ENCODE measurements around the gene MYOD1.

Gene MYOD1

GRCh38 chr11:17751558-17751957 is 32.2 kb downstream of the MYOD1 start:
- no peak for DNase-seq

- DNase-seq = no peak
Observed at GRCh38 chr11:17752144-17752543, 32.8 kb downstream of the MYOD1 start.

- no peak for DNase-seq
Observed at GRCh38 chr11:17753153-17753552, 33.8 kb downstream of the MYOD1 start.

GRCh38 chr11:17753641-17754040 is 34.3 kb downstream of the MYOD1 start:
- no peak for DNase-seq

DNA sequence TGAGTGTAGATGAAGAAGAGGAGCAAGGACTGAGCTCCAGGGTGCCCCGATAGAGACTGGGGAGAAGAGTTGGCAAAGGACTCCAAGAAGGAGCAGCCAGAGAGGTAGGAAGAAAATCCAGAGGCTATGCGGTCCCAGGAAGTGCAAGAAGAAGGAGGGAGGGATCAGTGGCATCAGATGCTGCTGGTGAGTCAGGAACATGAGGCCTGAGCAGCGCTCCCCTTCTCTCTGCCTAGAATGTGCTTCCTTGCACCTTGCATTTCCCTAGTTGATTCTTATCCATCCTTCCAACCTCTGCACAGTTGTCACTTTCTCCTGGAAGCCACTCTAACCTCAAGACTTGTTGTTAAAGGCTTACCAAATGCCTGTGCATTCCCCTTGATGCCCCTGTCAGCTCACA is 36.5 kb downstream of the MYOD1 start:
- no peak for DNase-seq

DNA sequence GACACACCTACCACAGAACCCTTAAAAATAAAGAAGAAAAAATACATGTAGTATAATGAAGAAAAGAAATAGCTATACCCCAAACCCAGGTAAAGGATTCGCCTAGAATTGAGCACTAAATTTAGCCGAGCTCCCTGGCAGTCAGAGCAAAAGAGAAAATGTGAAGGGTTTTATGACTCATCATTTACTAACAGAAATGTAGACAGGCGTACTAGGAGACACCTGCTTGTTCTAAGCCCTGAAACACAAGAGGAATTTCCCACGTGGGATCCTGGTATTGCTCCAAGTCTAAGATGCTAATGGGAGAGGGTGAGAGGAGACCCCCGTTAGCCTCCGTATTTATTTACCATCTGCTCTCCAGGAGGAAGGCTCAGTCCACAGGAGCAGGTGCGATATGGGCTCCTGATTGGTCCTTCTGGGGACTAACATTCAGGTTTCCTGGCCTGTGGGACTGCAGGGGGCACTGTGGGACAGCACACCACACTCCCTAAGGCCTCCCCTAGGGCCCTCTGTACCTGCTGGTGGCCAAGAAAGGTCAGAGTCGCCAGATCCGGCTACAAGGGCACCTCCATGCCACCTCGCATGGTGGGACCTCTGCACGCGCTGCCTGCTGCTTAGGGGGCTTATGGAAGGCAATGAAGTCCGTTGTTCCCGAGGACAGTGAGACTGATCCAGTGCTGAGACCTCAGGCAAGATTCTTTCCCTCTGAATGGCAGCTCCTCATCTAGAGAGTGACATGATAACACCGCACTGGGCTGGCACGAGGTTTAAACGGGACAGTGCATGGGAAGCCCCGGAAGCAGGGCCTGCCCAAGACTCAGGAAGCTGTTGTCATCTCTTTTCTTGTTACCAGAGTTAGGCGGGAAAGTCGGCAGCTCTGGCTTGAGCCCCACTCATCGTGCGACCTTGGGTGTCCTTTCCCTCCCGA is 41.0 kb downstream of the MYOD1 start:
- DNase-seq = peak; percentile 42

GRCh38 chr11:17762309-17762974 is 43.1 kb downstream of the MYOD1 start:
- DNase-seq = no peak

- DNase-seq = no peak
Observed at GRCh38 chr11:17763244-17763643, 43.9 kb downstream of the MYOD1 start.

- no peak for DNase-seq
Observed at GRCh38 chr11:17763703-17764102, 44.3 kb downstream of the MYOD1 start.

GRCh38 chr11:17764446-17765218 is 45.3 kb downstream of the MYOD1 start:
- DNase-seq = no peak

GRCh38 chr11:17765356-17766072 is 46.1 kb downstream of the MYOD1 start:
- DNase-seq = no peak

- no peak for DNase-seq
Observed at GRCh38 chr11:17766073-17766359, 46.6 kb downstream of the MYOD1 start.

DNA sequence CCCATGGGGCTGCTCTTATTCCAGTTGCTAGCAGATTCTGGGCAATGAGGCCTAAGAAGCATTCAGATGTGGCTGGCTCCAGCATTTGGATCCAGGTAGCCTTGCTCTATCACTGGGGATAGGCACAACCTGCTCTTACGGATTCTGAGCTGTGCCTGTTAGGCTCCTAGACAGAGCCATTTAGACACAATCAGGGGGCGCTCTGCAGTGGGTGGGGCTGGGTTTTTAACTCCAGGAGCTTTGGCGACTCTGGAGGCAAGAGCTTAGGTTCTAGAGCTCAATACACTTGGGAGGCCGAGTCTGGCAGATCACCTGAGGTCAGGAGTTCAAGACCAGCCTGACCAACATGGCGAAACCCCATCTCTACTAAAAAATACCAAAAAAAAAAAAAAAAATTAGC is 47.2 kb downstream of the MYOD1 start:
- DNase-seq = no peak

DNA sequence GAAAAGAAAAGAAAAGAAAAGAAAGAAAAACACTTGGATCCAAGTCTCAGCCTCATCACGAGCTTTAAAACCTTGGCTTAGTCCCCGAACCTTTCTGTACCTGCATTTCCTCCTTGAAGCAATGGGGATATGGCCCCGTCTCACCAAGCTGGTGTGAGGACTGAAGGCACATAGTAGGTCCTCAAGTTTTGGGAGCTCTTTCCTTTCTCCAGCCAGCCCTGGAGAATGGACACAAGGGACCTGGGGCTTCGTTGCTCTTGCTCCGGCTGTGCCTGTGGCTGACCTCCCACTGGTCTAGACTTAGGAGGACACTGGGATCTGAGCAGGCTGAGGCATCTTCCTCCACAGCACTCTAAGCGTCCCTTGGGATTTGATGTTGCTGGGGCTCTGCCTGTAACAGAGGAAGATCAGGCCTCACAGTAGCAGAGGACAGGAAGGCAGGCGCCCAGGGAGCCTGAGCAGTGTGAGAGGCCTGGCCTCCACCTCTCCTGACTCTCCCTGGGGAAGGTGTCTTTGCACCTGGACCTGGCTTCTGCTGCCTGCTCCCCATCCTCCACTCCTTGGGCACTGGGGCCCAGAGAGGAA is 48.0 kb downstream of the MYOD1 start:
- DNase-seq = no peak

DNA sequence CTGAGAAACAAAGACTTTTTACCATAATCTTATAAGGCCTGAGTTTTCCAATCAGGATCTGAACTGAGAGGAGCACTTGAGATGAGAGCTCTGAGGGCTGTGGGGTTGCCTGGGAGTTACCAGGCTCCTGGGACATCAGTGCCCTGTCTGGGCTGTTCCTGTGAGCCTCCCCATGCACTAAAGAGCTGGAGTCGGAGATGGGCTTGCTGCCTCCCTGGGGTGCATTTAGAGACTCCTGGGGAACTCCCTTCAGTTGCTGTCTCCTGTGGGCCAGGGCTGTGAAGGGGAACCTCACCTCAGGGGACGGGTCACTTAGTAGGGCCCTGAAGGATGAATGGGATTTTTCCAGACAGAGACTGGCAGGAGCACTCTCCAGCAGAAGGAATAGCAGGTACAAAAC is 48.5 kb downstream of the MYOD1 start:
- DNase-seq = no peak

DNA sequence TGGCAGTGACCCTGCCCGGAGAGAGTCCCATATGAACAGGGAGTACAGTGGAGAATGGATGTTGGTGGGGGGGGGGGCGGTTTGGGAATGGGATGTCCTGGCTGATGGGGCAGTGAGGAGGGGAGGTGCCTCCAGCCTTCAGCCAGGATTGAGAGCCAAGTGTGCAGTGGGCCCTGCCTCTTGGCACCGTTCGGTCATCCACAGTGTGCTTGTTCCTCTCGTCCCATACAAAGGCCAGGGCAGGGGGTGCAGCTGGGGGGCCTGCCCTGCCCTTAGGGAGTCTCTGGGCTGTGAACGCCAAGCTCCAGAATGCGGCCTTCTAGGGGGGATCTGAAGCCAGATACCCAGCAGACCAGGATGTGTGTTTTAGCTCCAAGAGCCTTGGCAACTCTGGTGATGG is 49.2 kb downstream of the MYOD1 start:
- DNase-seq = no peak

DNA sequence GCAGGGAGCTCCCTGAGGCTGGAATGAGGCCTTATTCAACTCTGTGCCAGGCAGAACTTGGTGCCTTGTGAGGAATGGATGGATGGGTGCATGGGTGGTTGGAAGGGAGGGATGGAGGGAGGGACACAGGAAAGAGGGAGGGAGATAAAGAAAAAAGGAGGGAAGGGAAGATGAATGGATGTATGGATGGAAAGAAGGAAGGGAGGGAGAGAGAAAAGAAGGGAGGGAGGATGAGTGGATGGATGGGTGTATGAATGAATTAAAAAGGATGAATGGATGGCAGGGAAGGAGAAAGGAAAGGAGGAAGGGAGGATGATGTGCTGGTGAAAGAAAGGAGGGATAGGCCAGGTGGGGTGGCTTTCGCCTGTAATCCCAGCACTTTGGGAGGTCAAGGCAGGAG is 49.8 kb downstream of the MYOD1 start:
- DNase-seq = no peak

GRCh38 chr11:17770048-17770652 is 50.8 kb downstream of the MYOD1 start:
- DNase-seq = peak; percentile 10

GRCh38 chr11:17770917-17771316 is 51.5 kb downstream of the MYOD1 start:
- DNase-seq = no peak

DNA sequence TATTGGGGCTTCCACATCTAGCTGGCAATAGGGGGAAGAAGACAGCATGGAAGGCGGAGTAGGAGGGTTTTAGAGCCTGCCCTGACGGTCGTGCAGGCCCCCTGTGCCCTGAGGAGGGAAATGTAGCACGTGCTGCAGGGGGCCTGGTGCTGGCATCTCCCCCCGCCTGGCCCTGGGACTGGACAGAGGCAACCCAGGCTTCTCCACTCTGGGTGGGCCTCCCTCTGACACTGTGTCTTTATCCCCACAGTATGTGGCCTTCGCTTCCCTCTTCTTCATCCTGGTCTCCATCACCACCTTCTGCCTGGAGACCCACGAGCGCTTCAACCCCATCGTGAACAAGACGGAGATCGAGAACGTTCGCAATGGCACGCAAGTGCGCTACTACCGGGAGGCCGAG is 52.0 kb downstream of the MYOD1 start:
- no peak for DNase-seq

Measured in NCI-H774 (cell line).